HepG2 (cell line): ENCODE measurements around the gene NDUFAF3. TPM values are rescaled to one million over a fixed set of nuclear protein-coding genes. Genes with fewer than 3 reads are reported as not detected.

Experiments
- AHR ChIP-seq: IDR thresholded peaks from 2 replicates; pipeline ENCODE4 v1.6.1; 2018; ENCODE audit warnings: missing genetic modification reagents, missing compliant biosample characterization
- CCAR2 ChIP-seq: fragments of 200-400 bp; formaldehyde crosslinking; optimal IDR thresholded peaks from 2 replicates; pipeline ENCODE3; 2018; ENCODE audit warnings: low read depth, mild to moderate bottlenecking, low read length, moderate library complexity
- E2F1 ChIP-seq: sonication (generic); formaldehyde crosslinking; IDR thresholded peaks from 2 replicates; pipeline ENCODE4 v1.5.0; 2020; ENCODE audit warnings: missing genetic modification reagents
- ERF ChIP-seq: IDR thresholded peaks from 2 replicates; pipeline ENCODE4 v1.6.1; 2018; ENCODE audit warnings: missing biosample characterization, missing genetic modification reagents
- GATA4 ChIP-seq: sonication (generic); IDR thresholded peaks from 2 replicates; pipeline ENCODE4 v1.6.1; 2016; ENCODE audit warnings: antibody characterized with exemption, low read depth, borderline replicate concordance
- HNF4A ChIP-seq: sonication (generic); formaldehyde crosslinking; IDR thresholded peaks from 2 replicates; pipeline ENCODE4 v1.4.0; 2020; ENCODE audit warnings: missing genetic modification reagents
- MZF1 ChIP-seq: sonication (generic); formaldehyde crosslinking; IDR thresholded peaks from 2 replicates; pipeline ENCODE4 v1.8.1; 2023; ENCODE audit warnings: mild to moderate bottlenecking, missing genetic modification reagents, borderline replicate concordance
- PRDM4 ChIP-seq: sonication (generic); formaldehyde crosslinking; IDR thresholded peaks from 2 replicates; pipeline ENCODE4 v1.9.0; 2021; ENCODE audit warnings: missing genetic modification reagents, borderline replicate concordance
- SAP130 ChIP-seq: IDR thresholded peaks from 2 replicates; pipeline ENCODE4 v1.6.1; 2016; ENCODE audit warnings: low read depth
- TSC22D2 ChIP-seq: sonication (generic); formaldehyde crosslinking; IDR thresholded peaks from 2 replicates; pipeline ENCODE4 v1.5.1; 2020; ENCODE audit warnings: missing genetic modification reagents, mild to moderate bottlenecking, borderline replicate concordance
- YY1 ChIP-seq: IDR thresholded peaks from 2 replicates; pipeline ENCODE4 v1.6.1; 2011; ENCODE audit warnings: low read length, low read depth, moderate library complexity, mild to moderate bottlenecking; ENCODE audit not compliant: insufficient read depth, insufficient replicate concordance
- ZBTB40 ChIP-seq, 2 experiments: fragments of 450-650 bp in 1 of 2; sonication (generic) in 1 of 2; formaldehyde crosslinking in 1 of 2; IDR thresholded peaks; 2 replicates each; pipeline versions ENCODE4 v1.6.1 to v1.8.0; 2016 to 2022; ENCODE audit warnings: antibody characterized with exemption in 1 of 2, mild to moderate bottlenecking in 1 of 2, missing genetic modification reagents in 1 of 2
- ZBTB8A ChIP-seq: sonication (generic); formaldehyde crosslinking; IDR thresholded peaks from 2 replicates; pipeline ENCODE4 v1.4.0; 2020; ENCODE audit warnings: mild to moderate bottlenecking, low read depth, missing genetic modification reagents, borderline replicate concordance
- ZKSCAN1 ChIP-seq: fragments of 150-350 bp; IDR thresholded peaks from 2 replicates; pipeline ENCODE4 v1.6.1; 2014; ENCODE audit warnings: low read length
- ZNF264 ChIP-seq: sonication (generic); formaldehyde crosslinking; IDR thresholded peaks from 2 replicates; pipeline ENCODE4 v1.4.0; 2020; ENCODE audit warnings: missing genetic modification reagents
- ZNF441 ChIP-seq: sonication (generic); formaldehyde crosslinking; IDR thresholded peaks from 2 replicates; pipeline ENCODE4 v1.7.0; 2021; ENCODE audit warnings: missing genetic modification reagents, borderline replicate concordance
- polyA plus RNA-seq, 8 experiments: library from polyadenylated mRNA; depleted of rRNA in 3 of 8; stranded (reverse) in 7 of 8; unstranded in 1 of 8; fragments of >200 nt; fragmentation: Illumina TruSeq in 4 of 8; extraction: Trizol in 4 of 8; gene quantifications; 2 replicates each; pipeline versions ENCODE4 v1.2.1 to v1.2.3, GENCODE V29; 2011 to 2016; ENCODE audit warnings: low read depth in 4 of 8, missing spikeins in 1 of 8, mixed read lengths in 1 of 8; ENCODE audit not compliant: insufficient read depth in 1 of 8
- total RNA-seq, 5 experiments: library from RNA; depleted of rRNA; stranded (reverse); fragments of >200 nt; fragmentation: Illumina TruSeq; extraction: Trizol; gene quantifications; 2 replicates each; pipeline ENCODE4 v1.2.3, GENCODE V29; 2016; ENCODE audit warnings: low read depth in 1 of 5

Gene NDUFAF3
- total and polyA plus RNA-seq, 2 of the 13 experiments (the other 11 are each of a cell fraction or from before 2014, with no cell fraction given) = 39.0 to 50.0 TPM

GRCh38 chr3:49021213-49021812, 608 bp upstream of the NDUFAF3 start (continued):
- TF ChIP-seq ZBTB8A (CRISPR knock-in tag) (no peak), CCAR2 (no peak), ZNF264 (CRISPR knock-in tag) (no peak; the same call in 1 of the 2 replicates), AHR (CRISPR knock-in tag) (0 out of 2 replicates have a peak, but pooled peaks have one; percentile 66), ZNF441 (CRISPR knock-in tag) (0 out of 2 replicates have a peak, but pooled peaks have one; percentile 28), E2F1 (CRISPR knock-in tag) (peak; percentile 90), SAP130 (peak; percentile 78), HNF4A (no peak), PRDM4 (peak; percentile 63; the same call in 1 of the 2 replicates), YY1 (peak; percentile 72), MZF1 (CRISPR knock-in tag) (no peak), ZKSCAN1 (peak; percentile 54; the same call in 1 of the 2 replicates), ZBTB40 (IDR thresholded peaks at IDR 0.05) (no peak), ZBTB40 (CRISPR knock-in tag; IDR thresholded peaks at IDR 0.05) (peak; percentile 45), ERF (peak; percentile 59; the same call in 1 of the 2 replicates), TSC22D2 (CRISPR knock-in tag) (0 out of 2 replicates have a peak, but pooled peaks have one; percentile 69), GATA4 (peak; percentile 92)
